ENCODE measurements around the gene PDE11A. TPM values are rescaled to one million over a fixed set of nuclear protein-coding genes. Genes with fewer than 3 reads are reported as not detected.
A peak's percentile ranks its signal among the peaks of the same experiment; 100 is the strongest.

Gene PDE11A
- total RNA-seq, 1 experiment from 2014 or later: 1.4 TPM

DNA sequence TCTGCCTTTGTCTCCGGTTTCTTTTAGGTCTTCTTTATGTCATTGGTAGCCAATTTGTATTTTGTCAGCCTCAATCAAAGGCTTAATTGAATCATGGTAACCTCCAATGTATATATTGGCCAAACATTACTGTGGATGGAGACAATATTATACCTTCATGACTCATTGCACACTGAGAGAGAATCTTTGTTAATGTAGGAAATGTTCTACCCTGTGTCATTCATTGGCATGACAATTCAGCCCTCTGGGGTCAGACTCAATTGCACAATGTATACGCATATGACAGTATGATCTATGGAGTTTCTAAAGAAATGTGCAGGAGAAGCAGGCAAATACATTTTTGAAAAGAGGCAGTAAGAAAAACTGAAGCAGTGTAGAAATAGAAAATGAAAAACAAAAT, 162.6 kb downstream of the PDE11A start:
- no TSS peak for BruUV-seq (replicated peaks)
- Mint-ChIP-seq H3K9me3 (ENCODE audit: low read depth, unreplicated experiment) (no peaks in the 10 kb centered on the region), H3K27me3 (ENCODE audit: unreplicated experiment) (no peaks in the 10 kb centered on the region), H3K36me3 (ENCODE audit: insufficient read depth, unreplicated experiment) (no peaks in the 10 kb centered on the region), H3K4me1 (ENCODE audit: low read depth, unreplicated experiment) (peaks cover 16% of the 10 kb centered on the region), H3K4me3 (ENCODE audit: low read depth, unreplicated experiment) (no peak overlapping the region), H3K27ac (ENCODE audit: unreplicated experiment) (no peak overlapping the region)
- CTCF ChIA-PET: no interaction called here
- TF ChIP-seq, protein P1, sequence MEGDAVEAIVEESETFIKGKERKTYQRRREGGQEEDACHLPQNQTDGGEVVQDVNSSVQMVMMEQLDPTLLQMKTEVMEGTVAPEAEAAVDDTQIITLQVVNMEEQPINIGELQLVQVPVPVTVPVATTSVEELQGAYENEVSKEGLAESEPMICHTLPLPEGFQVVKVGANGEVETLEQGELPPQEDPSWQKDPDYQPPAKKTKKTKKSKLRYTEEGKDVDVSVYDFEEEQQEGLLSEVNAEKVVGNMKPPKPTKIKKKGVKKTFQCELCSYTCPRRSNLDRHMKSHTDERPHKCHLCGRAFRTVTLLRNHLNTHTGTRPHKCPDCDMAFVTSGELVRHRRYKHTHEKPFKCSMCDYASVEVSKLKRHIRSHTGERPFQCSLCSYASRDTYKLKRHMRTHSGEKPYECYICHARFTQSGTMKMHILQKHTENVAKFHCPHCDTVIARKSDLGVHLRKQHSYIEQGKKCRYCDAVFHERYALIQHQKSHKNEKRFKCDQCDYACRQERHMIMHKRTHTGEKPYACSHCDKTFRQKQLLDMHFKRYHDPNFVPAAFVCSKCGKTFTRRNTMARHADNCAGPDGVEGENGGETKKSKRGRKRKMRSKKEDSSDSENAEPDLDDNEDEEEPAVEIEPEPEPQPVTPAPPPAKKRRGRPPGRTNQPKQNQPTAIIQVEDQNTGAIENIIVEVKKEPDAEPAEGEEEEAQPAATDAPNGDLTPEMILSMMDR (IDR thresholded peaks at IDR 0.05; ENCODE audit: unreplicated experiment): no peak
- intact Hi-C loops (cut with micrococcal nuclease; ENCODE audit: unreplicated experiment): loop anchor here (5.0 to 10.0 kb wide), 3 partner anchors 128 to 505 kb away; partner anchors contain the start of gene PDE11A
- DNase-seq: no peak

- intact Hi-C loops (cut with micrococcal nuclease; ENCODE audit: unreplicated experiment): loop anchor here (5.0 to 10.0 kb wide), 3 partner anchors 127 to 506 kb away; partner anchors contain the start of gene PDE11A
- CTCF ChIA-PET: no interaction called here
- H3K4me1 Mint-ChIP-seq (ENCODE audit: low read depth, unreplicated experiment): peaks cover 16% of the 10 kb centered on the region
- no peaks in the 10 kb centered on the region for H3K9me3 Mint-ChIP-seq (ENCODE audit: low read depth, unreplicated experiment)
- DNase-seq: no peak
- no peaks in the 10 kb centered on the region for H3K27me3 Mint-ChIP-seq (ENCODE audit: unreplicated experiment)
- no TSS peak for BruUV-seq (replicated peaks)
- H3K27ac Mint-ChIP-seq (ENCODE audit: unreplicated experiment): no peak overlapping the region
- H3K36me3 Mint-ChIP-seq (ENCODE audit: insufficient read depth, unreplicated experiment): no peaks in the 10 kb centered on the region
- TF ChIP-seq, protein P1 (IDR thresholded peaks at IDR 0.05; ENCODE audit: unreplicated experiment): no peak
- H3K4me3 Mint-ChIP-seq (ENCODE audit: low read depth, unreplicated experiment): no peak overlapping the region
Observed at GRCh38 chr2:177908824-177909223, 163.8 kb downstream of the PDE11A start.

- H3K9me3 Mint-ChIP-seq (ENCODE audit: low read depth, unreplicated experiment): no peaks in the 10 kb centered on the region
- no peaks in the 10 kb centered on the region for H3K27me3 Mint-ChIP-seq (ENCODE audit: unreplicated experiment)
- H3K36me3 Mint-ChIP-seq (ENCODE audit: insufficient read depth, unreplicated experiment): no peaks in the 10 kb centered on the region
- intact Hi-C loops (cut with micrococcal nuclease; ENCODE audit: unreplicated experiment): loop anchor here (5.0 to 10.0 kb wide), 3 partner anchors 126 to 507 kb away; partner anchors contain the start of gene PDE11A
- TF ChIP-seq, protein P1 (IDR thresholded peaks at IDR 0.05; ENCODE audit: unreplicated experiment): no peak
- CTCF ChIA-PET: interaction anchor here (0.6 kb wide), 1 partner anchor 138 kb away, joined by 3 read pairs; no protein-coding TSS in a partner anchor
- H3K4me3 Mint-ChIP-seq (ENCODE audit: low read depth, unreplicated experiment): no peak overlapping the region
- DNase-seq: no peak
- peaks cover 16% of the 10 kb centered on the region for H3K4me1 Mint-ChIP-seq (ENCODE audit: low read depth, unreplicated experiment)
- H3K27ac Mint-ChIP-seq (ENCODE audit: unreplicated experiment): no peak overlapping the region
- BruUV-seq (replicated peaks): no TSS peak
Observed at GRCh38 chr2:177908182-177908581, 164.4 kb downstream of the PDE11A start.

GRCh38 chr2:177906041-177906718, 166.4 kb downstream of the PDE11A start:
- no peak overlapping the region for H3K4me3 Mint-ChIP-seq (ENCODE audit: low read depth, unreplicated experiment)
- TF ChIP-seq, protein P1 (IDR thresholded peaks at IDR 0.05; ENCODE audit: unreplicated experiment): peak; percentile 84

More at GRCh38 chr2:177906041-177906718, 166.4 kb downstream of the PDE11A start:
- no peaks in the 10 kb centered on the region for H3K36me3 Mint-ChIP-seq (ENCODE audit: insufficient read depth, unreplicated experiment)
- H3K4me1 Mint-ChIP-seq (ENCODE audit: low read depth, unreplicated experiment): peaks cover 24% of the 10 kb centered on the region
- no peaks in the 10 kb centered on the region for H3K9me3 Mint-ChIP-seq (ENCODE audit: low read depth, unreplicated experiment)
- H3K27ac Mint-ChIP-seq (ENCODE audit: unreplicated experiment): no peak overlapping the region
- no peaks in the 10 kb centered on the region for H3K27me3 Mint-ChIP-seq (ENCODE audit: unreplicated experiment)
- peak; percentile 85 for DNase-seq
- intact Hi-C loops (cut with micrococcal nuclease; ENCODE audit: unreplicated experiment): loop anchor here (5.0 to 10.0 kb wide), 3 partner anchors 124 to 509 kb away; partner anchors contain the start of gene PDE11A
- BruUV-seq (replicated peaks): no TSS peak
- CTCF ChIA-PET: no interaction called here

Measured in Calu3 (cell line).